DMS 273 (cell line): ENCODE results near the gene TMOD2.
"Not testable (repeated sequence)": the region's sequence is repeated elsewhere in the genome, so short reads cannot be mapped to it uniquely, and the experiment has no call there.

Experiments
- DNase-seq: peaks from one replicate; lab custom pipeline; 2025; ENCODE audit not compliant: unreplicated experiment; lab: John Stamatoyannopoulos, UW

The TMOD2 gene

GRCh38 chr15:51768018-51768417, 16.6 kb downstream of the TMOD2 start:
- no peak for DNase-seq

DNA sequence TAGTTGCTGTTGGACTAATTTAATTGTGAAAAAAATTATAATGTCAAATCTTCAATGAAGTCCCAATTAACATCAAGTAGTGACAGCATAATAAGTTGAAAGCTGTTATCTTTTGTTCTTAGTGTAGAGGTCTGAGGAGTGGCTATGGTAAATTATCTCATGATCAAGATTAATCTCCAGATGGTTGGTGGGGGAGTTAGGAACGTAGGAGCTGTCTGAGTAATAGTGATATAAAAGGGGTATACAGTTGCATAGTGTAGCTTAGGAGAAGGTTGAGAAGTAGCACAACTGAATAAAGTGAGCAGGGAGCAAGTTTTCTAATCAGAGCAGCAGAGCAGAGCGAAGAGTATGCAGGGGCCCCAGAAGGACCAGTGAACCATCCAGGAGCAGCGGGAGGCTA, 19.5 kb downstream of the TMOD2 start:
- peak; percentile 46 for DNase-seq

GRCh38 chr15:51771773-51772172, 20.4 kb downstream of the TMOD2 start:
- DNase-seq: no peak

DNA sequence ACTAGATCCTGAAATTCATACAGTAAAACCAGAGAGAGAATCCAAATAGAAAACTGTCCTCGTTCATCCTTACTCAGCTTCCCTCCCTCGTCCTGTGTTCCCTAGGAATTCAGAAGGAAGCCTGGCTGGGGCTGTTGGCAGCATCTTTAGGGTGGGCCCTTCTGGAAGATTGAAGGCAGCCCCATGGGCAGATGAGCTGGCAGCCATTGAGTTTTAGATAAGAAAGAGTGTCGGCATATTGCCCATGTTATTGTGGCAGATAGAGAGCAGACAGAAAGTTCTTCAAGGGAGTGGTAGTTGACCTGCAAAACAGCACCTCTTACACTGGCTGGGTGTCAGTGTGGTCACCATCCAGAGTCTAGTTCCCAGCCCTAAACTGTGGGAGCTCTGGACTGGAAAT, 23.5 kb downstream of the TMOD2 start:
- DNase-seq: no peak

DNA sequence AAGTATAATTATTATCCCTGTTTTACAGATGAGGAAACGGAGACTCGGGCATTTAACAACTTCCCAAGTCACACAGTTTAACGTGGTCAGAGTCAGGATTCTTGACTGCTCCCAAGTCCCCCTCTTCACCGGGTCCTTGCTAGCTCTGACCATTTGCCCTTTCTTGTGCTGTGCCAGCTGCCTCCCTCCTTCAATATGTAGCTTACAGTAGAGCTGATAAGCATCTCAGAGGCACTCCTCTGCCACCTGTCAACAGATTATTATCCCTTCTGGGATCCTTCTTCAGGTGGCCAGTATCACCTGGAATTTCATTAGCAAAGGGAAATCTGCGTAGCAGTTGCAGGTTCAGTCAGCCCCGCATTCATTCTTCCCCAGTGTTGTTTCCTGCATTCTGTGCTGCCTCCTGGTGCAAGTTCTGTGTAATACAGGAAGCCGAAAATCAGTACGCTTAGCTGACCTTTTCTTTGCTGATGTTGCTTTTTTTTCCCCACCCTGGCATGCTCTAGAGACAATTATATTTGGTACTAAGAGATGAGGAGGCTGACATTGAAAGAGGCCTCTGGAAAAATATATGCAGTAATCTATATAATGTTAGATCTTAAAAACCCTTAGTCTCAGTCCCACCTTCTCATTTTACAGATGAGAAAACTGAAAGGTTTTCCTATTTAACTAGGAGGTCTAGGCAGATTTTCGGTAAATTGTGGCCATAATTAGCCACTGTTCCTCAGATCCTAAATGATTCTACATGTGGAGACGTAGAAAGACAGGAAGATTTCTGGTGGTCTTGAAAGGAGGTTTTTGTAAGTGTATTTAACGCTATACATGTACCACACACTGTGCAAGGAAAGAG, 24.8 kb downstream of the TMOD2 start:
- peak; percentile 67 for DNase-seq

DNA sequence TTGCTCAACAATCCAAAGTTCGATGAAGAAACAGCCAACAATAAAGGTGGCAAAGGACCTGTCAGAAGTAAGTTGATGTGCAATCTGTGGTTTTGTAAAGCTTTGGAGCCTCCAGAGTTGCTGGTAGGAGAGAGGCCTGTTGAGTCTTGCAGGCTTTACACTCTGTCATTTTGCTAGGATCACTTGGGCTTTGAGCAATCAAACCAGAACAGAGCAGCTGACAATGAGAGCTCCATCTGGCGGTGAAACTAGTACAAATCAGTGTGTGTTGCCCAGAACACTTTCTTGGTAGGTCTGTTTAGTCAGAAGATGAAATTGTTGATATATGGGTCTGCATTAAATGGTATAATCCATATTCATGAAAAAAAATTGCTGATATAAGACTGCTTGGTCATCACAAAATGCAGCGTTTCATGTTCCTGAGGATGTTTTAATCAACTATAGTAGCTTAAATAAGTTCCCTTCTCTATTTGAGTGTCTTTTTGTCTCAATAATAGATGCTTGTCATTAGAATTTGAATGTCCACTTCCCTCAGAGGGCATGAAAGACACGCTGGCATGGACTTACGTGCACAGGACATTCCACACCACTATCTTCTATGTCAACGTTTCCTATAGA, 25.7 kb downstream of the TMOD2 start:
- peak; percentile 77 for DNase-seq

DNA sequence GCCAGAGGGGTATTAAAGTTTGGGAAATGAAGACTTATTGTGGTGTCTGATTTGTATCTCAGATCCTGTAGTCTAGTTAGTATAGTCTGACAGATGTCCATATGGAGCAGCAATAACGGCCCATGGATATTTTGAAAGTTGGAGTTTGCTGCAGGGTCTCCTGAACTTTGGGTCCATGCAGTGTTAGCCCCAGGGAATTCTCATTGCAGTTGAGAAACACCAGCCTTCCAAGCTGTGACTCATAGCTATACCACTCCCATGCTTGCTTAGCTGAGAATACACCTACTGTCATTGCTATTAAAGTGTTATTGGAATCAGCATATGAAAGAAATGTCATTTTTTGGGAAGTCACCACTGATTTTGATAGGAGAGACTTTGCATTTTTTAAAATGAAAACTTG, 29.2 kb downstream of the TMOD2 start:
- no peak for DNase-seq

DNA sequence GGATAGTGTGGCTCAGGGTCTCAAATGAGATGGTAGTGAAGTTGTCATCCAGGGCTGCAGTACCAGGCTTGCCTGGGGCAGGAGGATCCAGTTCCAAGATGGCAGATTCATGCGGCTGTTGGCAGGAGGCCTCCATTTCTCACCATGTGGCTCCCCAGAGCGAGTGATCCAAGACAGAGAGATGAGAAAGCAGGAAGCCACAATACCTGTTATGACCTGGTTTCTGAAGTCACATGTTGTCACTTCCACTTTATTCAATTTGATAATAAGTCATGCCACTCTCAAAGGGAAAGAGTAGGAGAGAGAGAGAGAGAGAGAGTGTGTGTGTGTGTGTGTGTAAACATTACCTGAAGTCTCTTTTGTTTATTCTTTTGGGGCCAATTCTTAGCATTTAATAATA, 30.1 kb downstream of the TMOD2 start:
- DNase-seq: no peak

- DNase-seq: peak; percentile 14
Observed at GRCh38 chr15:51782357-51782896, 31.0 kb downstream of the TMOD2 start.

DNA sequence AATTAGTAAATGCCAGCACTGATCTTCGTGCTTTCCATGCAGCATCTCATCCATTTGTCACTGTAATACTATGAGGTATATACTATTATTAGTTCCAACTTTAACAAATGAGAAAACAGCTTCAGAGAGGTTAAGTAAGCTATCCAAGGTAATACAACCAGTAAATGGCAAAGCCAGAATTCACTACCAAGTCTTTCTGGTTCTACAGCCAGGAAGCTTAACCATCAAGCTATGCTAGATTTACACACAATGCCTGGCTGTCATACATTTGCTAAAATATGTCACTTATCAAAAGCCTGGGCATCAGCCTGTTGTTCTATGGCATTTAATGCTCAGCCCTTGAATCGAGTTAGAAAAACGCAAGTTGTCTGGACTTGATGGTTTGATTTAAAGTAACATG, 32.6 kb downstream of the TMOD2 start:
- DNase-seq: no peak

- DNase-seq: not testable (repeated sequence)
Observed at GRCh38 chr15:51787130-51787529, 35.7 kb downstream of the TMOD2 start.

DNA sequence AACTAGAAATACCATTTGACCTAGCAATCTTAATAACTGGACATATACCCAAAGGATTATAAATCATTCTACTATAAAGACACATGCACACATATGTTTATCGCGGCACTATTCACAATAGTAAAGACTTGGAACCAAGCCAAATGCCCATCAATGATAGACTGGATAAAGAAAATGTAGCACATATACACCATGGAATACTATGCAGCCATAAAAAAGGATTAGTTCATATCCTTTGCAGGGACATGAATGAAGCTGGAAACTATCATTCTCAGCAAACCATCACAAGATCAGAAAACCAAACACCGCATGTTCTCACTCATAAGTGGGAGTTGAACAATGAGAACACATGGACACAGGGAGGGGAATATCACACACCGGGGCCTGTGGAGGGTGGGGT, 41.1 kb downstream of the TMOD2 start:
- not testable (repeated sequence) for DNase-seq

DNA sequence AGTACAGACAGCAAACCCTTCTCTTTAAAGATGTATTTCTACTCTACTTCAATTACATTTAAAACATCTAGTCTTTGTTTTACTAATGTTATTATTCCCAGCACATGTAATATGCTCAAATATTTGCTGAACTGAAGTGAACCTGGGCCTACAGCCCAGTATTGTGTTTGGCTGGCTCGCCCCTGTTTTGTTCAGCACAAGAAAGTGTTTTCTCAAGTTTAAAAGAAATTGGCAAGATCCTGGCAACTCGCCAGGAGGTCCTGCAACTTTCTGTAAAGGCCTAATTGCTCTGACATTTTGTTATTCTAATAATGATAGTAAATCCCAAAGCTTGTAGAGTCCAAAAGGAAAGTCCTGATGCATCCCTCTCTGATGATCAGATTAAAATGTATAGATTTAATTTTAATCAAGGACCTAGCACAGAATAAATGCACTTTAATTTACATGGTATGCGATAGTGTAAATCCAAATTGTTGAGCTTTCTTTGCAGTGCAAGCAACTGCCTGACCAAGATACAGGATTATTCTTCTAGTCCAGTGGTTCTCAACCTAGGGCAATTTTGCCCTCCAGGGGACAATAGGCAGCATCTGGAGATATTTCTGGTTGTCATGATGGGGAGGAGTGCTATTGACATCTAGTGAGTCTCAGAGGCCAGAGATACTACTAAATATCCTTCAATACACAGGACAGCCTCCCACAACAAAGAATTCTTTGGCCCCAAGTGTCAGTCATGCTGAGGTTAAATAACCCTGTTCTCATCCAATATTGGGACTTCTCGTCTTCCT, 42.3 kb downstream of the TMOD2 start:
- DNase-seq: peak; percentile 31

- peak; percentile 85 for DNase-seq
Observed at GRCh38 chr15:51796847-51797401, 45.5 kb downstream of the TMOD2 start.

DNA sequence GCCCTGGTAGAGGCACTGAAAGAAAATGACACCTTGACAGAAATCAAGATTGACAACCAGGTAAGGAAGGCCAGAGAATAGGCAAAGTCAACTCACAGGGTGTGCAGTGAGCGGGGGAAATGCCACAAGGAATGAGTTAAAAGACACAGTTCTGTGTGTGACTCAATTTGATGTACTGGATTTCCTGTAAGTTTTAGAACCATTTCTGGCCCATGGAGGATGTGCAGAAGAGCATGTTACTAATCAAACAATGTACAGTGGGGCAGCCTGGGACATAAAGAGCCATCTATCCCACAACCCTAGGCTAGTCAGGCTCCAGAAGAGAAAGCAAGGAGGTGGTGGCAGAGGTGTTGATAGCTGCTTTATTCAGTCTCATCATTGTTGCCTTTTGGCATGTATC, 46.9 kb downstream of the TMOD2 start:
- DNase-seq: peak; percentile 4

- DNase-seq: peak; percentile 19
Observed at GRCh38 chr15:51799282-51800252, 48.2 kb downstream of the TMOD2 start.

- peak; percentile 93 for DNase-seq
Observed at GRCh38 chr15:51801391-51801835, 50.0 kb downstream of the TMOD2 start.

DNA sequence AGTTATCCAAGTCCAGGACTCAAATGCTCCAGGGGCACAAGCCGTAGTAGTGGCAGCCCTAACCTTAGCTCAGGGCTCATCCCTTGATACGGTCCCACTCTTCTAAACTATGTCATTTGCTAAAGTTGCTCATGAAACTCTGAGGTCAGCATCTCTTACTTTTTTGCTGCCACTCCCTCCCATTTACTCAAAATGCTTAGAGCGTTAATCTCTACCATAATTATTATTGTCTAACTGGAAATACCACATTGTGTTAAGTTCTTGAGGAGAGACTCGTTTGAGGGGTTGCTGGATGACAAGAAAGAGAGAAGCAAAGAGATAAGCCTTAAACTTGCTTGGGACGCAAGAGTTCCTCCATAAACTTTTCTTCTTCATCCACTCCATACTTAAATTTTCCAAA, 51.2 kb downstream of the TMOD2 start:
- DNase-seq: no peak

- DNase-seq: no peak
Observed at GRCh38 chr15:51803965-51804364, 52.6 kb downstream of the TMOD2 start.

- DNase-seq: no peak
Observed at GRCh38 chr15:51806123-51806522, 54.7 kb downstream of the TMOD2 start.
